Caco-2 (cell line): ENCODE results near the gene CACNA1C. TPM values are rescaled to one million over a fixed set of nuclear protein-coding genes. Genes with fewer than 3 reads are reported as not detected.

Source experiments
- BruUV-seq: library from RNA; stranded (reverse); fragments of 400-500 nt; replicated peaks from 2 replicates; lab custom pipeline; 2021; lab: Mats Ljungman, UMichigan
- CTCF ChIA-PET: fragments of 300-600 bp; sonication (Branson Sonifier 250); formaldehyde crosslinking; loops from one replicate; lab custom pipeline; 2022; ENCODE audit warnings: antibody characterized with exemption; lab: Charles Lee
- POLR2A ChIA-PET: fragments of 300-600 bp; sonication (Branson Sonifier 250); formaldehyde crosslinking; loops from one replicate; lab custom pipeline; 2022; ENCODE audit warnings: antibody characterized with exemption; lab: Charles Lee
- DNase-seq, 2 experiments: peaks; one replicate each; pipeline versions ENCODE4 v3.0.0 to v3.0.0-alpha.2; 2020 to 2022
- H3K27me3 ChIP-seq: replicated peaks from 2 replicates; pipeline ENCODE4 v1.6.0; 2011; ENCODE audit warnings: low read length; ENCODE audit not compliant: control insufficient read depth, insufficient read depth
- H3K36me3 ChIP-seq: 2 replicates; pipeline ENCODE4 v1.5.1; 2011; ENCODE audit warnings: low read length; ENCODE audit not compliant: control insufficient read depth, insufficient read depth
- H3K4me1 ChIP-seq: fragments of 250-450 bp; sonication (Bioruptor Pico); 2 replicates; pipeline ENCODE4 v1.5.1; 2020; ENCODE audit warnings: mild to moderate bottlenecking
- H3K4me3 ChIP-seq: 2 replicates; pipeline ENCODE4 v1.5.1; 2011; ENCODE audit warnings: low read depth, mild to moderate bottlenecking, control low read depth, low read length
- H3K9me3 ChIP-seq: fragments of 250-450 bp; sonication (Bioruptor Pico); 2 replicates; pipeline ENCODE4 v1.5.1; 2020; ENCODE audit warnings: mild to moderate bottlenecking, moderate library complexity
- H3K27ac Mint-ChIP-seq: one replicate; pipeline ENCODE4 v1.8.0; 2022; ENCODE audit warnings: mixed read lengths; ENCODE audit not compliant: unreplicated experiment
- H3K27me3 Mint-ChIP-seq: one replicate; pipeline ENCODE4 v1.8.0; 2022; ENCODE audit warnings: mixed read lengths; ENCODE audit not compliant: insufficient read depth, unreplicated experiment
- H3K36me3 Mint-ChIP-seq: one replicate; pipeline ENCODE4 v1.8.0; 2022; ENCODE audit warnings: mild to moderate bottlenecking, mixed read lengths; ENCODE audit not compliant: insufficient read depth, unreplicated experiment
- H3K4me1 Mint-ChIP-seq: one replicate; pipeline ENCODE4 v1.8.0; 2022; ENCODE audit warnings: low read depth, mixed read lengths; ENCODE audit not compliant: unreplicated experiment
- H3K4me3 Mint-ChIP-seq: one replicate; pipeline ENCODE4 v1.8.0; 2022; ENCODE audit warnings: mild to moderate bottlenecking, moderate library complexity, mixed read lengths; ENCODE audit not compliant: unreplicated experiment
- H3K9me3 Mint-ChIP-seq: one replicate; pipeline ENCODE4 v1.8.0; 2022; ENCODE audit warnings: mixed read lengths; ENCODE audit not compliant: unreplicated experiment
- intact Hi-C: fragments of 100-400 bp; cut with micrococcal nuclease; formaldehyde crosslinking; loops from one replicate; pipeline ENCODE4 v1.10.0; 2022; ENCODE audit not compliant: unreplicated experiment
- total RNA-seq: library from RNA; stranded (reverse); gene quantifications from 2 replicates; pipeline ENCODE4 v1.2.3, GENCODE V29; 2022
- TF ChIP-seq, protein P1 (sequence below), 2 experiments: fragments of 200-600 bp in 1 of 2; IDR thresholded peaks; 1 replicate in 1 of 2; 2 replicates in 1 of 2; pipeline versions ENCODE4 v1.5.1 to v1.8.0; 2011 to 2022; ENCODE audit warnings: antibody characterized with exemption in 1 of 2, control low read depth in 1 of 2, inconsistent platforms in 1 of 2, low read depth in 1 of 2, low read length in 1 of 2, mild to moderate bottlenecking in 1 of 2, moderate library complexity in 1 of 2; ENCODE audit not compliant: insufficient read depth in 1 of 2, severe bottlenecking in 1 of 2, unreplicated experiment in 1 of 2

Gene CACNA1C
- total RNA-seq, 1 experiment from 2014 or later, result not detected

DNA sequence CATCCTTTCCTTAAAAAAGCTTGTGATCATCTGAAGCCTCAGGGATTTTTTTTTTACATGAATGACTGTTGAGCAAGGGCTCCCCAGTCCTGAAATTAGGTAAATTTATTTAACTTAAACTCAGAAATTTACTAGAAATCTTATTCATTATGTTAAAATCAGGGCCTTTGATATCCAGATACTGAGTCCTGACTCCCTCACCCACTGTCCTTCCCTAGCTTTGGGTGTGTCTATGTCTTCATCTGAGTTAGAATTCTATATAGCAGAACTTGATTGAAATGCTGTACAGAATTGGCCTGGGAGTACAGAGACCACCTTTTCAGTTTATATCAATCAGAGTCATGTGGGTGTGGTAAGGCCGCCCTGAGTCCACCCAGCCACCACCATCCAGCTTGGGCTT is 260.0 kb downstream of the CACNA1C start:
- Mint-ChIP-seq H3K9me3 (no peaks in the 10 kb centered on the region), H3K36me3 (no peaks in the 10 kb centered on the region), H3K4me3 (no peak overlapping the region), H3K4me1 (no peaks in the 10 kb centered on the region), H3K27ac (no peak overlapping the region), H3K27me3 (peaks cover 11% of the 10 kb centered on the region)
- TF ChIP-seq, protein P1, sequence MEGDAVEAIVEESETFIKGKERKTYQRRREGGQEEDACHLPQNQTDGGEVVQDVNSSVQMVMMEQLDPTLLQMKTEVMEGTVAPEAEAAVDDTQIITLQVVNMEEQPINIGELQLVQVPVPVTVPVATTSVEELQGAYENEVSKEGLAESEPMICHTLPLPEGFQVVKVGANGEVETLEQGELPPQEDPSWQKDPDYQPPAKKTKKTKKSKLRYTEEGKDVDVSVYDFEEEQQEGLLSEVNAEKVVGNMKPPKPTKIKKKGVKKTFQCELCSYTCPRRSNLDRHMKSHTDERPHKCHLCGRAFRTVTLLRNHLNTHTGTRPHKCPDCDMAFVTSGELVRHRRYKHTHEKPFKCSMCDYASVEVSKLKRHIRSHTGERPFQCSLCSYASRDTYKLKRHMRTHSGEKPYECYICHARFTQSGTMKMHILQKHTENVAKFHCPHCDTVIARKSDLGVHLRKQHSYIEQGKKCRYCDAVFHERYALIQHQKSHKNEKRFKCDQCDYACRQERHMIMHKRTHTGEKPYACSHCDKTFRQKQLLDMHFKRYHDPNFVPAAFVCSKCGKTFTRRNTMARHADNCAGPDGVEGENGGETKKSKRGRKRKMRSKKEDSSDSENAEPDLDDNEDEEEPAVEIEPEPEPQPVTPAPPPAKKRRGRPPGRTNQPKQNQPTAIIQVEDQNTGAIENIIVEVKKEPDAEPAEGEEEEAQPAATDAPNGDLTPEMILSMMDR (IDR thresholded peaks at IDR 0.05; ENCODE audit: insufficient read depth in 1 of 2, low read depth in 1 of 2, low read length in 1 of 2, severe bottlenecking in 1 of 2, unreplicated experiment in 1 of 2), result no peak
- BruUV-seq, result no TSS peak
- H3K4me1 ChIP-seq, result no peaks in the 10 kb centered on the region
- CTCF ChIA-PET, result no interaction called here
- H3K9me3 ChIP-seq, result 0 out of 2 replicates have a peak, but pooled peaks cover 3% of the 10 kb centered on the region
- H3K4me3 ChIP-seq, result no peak overlapping the region
- intact Hi-C loops, result no loop called here
- DNase-seq, result no peak
- no peaks in the 10 kb centered on the region for H3K36me3 ChIP-seq
- POLR2A ChIA-PET, result no interaction called here
- no peaks in the 10 kb centered on the region; the same call in 1 of the 2 replicates for H3K27me3 ChIP-seq

DNA sequence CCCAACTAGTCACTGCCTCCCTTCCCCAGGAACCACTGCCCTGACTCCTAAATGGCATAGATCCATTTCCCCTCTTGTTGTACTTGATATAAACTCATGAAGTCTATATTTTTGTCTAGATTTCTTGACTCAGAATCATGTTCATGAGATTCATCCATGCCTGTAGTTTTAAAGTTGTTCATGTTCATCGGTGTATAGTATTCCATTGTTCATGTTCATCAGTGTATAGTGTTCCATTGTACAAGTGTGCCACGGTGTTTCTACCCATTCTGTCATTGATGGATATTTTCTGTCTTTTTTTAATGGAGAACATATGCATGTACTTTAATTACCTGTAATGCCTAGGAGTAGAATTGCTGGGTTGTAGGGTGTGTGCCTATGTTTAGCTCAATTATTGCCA is 261.7 kb downstream of the CACNA1C start:
- Histone ChIP-seq H3K9me3 (no peaks in the 10 kb centered on the region), H3K4me1 (peaks cover 5% of the 10 kb centered on the region; the same call in 1 of the 2 replicates), H3K27me3 (no peaks in the 10 kb centered on the region; the same call in 1 of the 2 replicates), H3K4me3 (no peak overlapping the region), H3K36me3 (no peaks in the 10 kb centered on the region)
- TF ChIP-seq, protein P1 (IDR thresholded peaks at IDR 0.05; ENCODE audit: insufficient read depth in 1 of 2, low read depth in 1 of 2, low read length in 1 of 2, severe bottlenecking in 1 of 2, unreplicated experiment in 1 of 2), result no peak
- no peak for DNase-seq
- Mint-ChIP-seq H3K4me3 (no peak overlapping the region), H3K9me3 (no peaks in the 10 kb centered on the region), H3K27ac (no peak overlapping the region), H3K36me3 (no peaks in the 10 kb centered on the region), H3K27me3 (peaks cover 8% of the 10 kb centered on the region), H3K4me1 (no peaks in the 10 kb centered on the region)
- no TSS peak for BruUV-seq
- intact Hi-C loops, result no loop called here
- ChIA-PET CTCF (no interaction called here), POLR2A (no interaction called here)

DNA sequence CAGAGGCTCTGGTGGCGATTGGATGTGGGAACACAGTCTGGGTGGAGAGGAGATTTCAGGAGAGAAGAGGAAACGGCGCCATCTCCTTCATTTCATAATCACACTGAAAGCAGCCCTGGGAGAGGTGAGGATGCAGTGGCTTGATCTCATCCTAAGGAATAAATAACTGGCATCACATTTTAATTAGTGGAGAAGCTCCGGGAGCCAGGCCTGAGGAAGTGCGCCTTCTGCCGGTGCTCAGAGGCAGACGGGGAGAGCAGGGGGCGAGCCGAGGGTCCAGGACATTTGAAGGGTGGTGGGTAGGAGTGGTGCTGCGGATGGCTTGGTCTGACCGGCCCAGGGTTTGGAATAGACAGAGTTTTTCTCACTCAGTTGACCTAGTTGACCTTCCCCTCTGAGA is 265.0 kb downstream of the CACNA1C start:
- no peaks in the 10 kb centered on the region for H3K9me3 ChIP-seq
- H3K4me3 ChIP-seq, result no peak overlapping the region
- ChIA-PET POLR2A (no interaction called here), CTCF (no interaction called here)
- no peak for DNase-seq
- H3K27ac Mint-ChIP-seq, result no peak overlapping the region
- BruUV-seq, result no TSS peak
- peaks cover 17% of the 10 kb centered on the region for H3K27me3 Mint-ChIP-seq
- H3K4me3 Mint-ChIP-seq, result no peak overlapping the region
- TF ChIP-seq, protein P1 (IDR thresholded peaks at IDR 0.05; ENCODE audit: insufficient read depth in 1 of 2, low read depth in 1 of 2, low read length in 1 of 2, severe bottlenecking in 1 of 2, unreplicated experiment in 1 of 2), result no peak
- peaks cover 1% of the 10 kb centered on the region for H3K27me3 ChIP-seq
- H3K36me3 ChIP-seq, result no peaks in the 10 kb centered on the region
- H3K36me3 Mint-ChIP-seq, result no peaks in the 10 kb centered on the region
- H3K4me1 ChIP-seq, result peaks cover 11% of the 10 kb centered on the region; the same call in 1 of the 2 replicates
- intact Hi-C loops, result no loop called here
- H3K4me1 Mint-ChIP-seq, result no peaks in the 10 kb centered on the region
- no peaks in the 10 kb centered on the region for H3K9me3 Mint-ChIP-seq
